ENCODE data around the gene ZNRF4. TPM values are rescaled to one million over a fixed set of nuclear protein-coding genes. Genes with fewer than 3 reads are reported as not detected.

Gene ZNRF4
- total and polyA plus RNA-seq, 9 of the 15 experiments (the other 6 are each of a cell fraction or from before 2014, with no cell fraction given) = not detected

DNA sequence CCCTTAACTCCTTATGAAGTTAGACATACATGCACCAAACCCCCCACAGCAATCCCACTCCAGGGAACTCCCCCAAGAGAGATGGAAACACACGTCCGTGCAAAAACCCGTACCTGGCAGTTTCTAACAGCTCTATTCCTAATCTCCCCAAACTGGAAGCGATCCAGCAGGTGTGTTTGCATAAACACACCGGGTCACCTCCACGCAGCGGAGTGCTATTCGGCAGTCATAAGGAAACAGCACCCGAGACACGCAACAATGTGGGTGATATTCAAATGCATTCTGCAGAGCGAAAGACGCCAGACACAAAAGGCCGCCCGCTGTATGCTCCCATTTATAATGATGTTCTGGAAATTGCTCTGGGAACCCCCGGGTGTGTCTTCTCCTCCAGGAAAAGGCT is 6.8 kb upstream of the ZNRF4 start:
- no peak overlapping the region for H3K9ac ChIP-seq (ENCODE audit: insufficient read depth in 1 of 2, low read depth in 2 of 2, low read length in 2 of 2)
- no peak overlapping the region for H3K27ac ChIP-seq (ENCODE audit: extremely low read depth, low read depth, low read length)

More for the DNA sequence above, 6.8 kb upstream of the ZNRF4 start:
- DNase-seq (ENCODE audit: extremely low read depth in 1 of 4, low spot score in 3 of 4) (no peak), ATAC-seq (no peak), FAIRE-seq (no peak)
- Histone ChIP-seq H3K9me3 (replicated peaks; ENCODE audit: control insufficient read depth, insufficient read depth, low read depth, low read length) (no peaks in the 10 kb centered on the region; the same call in 1 of the 2 replicates), H3K4me3 (no peak overlapping the region), H3K9me1 (ENCODE audit: control insufficient read depth, insufficient read depth, low read length) (no peaks in the 10 kb centered on the region), H2AFZ (ENCODE audit: low read depth, low read length) (no peak overlapping the region), H4K20me1 (replicated peaks; ENCODE audit: control insufficient read depth, insufficient read depth, low read length) (no peaks in the 10 kb centered on the region), H3K27me3 (ENCODE audit: control insufficient read depth in 2 of 2, insufficient read depth in 2 of 2, low read length in 2 of 2) (peaks cover 14 to 36% of the 10 kb centered on the region in 2 experiments), H3K36me3 (ENCODE audit: control insufficient read depth, insufficient read depth, low read length) (no peaks in the 10 kb centered on the region), H3K79me2 (ENCODE audit: control insufficient read depth, insufficient read depth, low read length) (no peaks in the 10 kb centered on the region), H3K4me2 (ENCODE audit: insufficient read depth, low read length) (no peak overlapping the region), H3K4me1 (replicated peaks in 1 of 2; ENCODE audit: control insufficient read depth in 2 of 2, insufficient read depth in 2 of 2, low read length in 2 of 2) (peaks cover 0 to 5% of the 10 kb centered on the region in 2 experiments; a peak in 1 of 5 replicates)
- TF ChIP-seq MED1 (CRISPR knock-in tag; IDR thresholded peaks at IDR 0.05; ENCODE audit: borderline replicate concordance) (no peak), JUNB (CRISPR knock-in tag; conservative IDR thresholded peaks at IDR 0.05) (no peak), SRSF7 (optimal IDR thresholded peaks at IDR 0.05; ENCODE audit: low read depth, low read length) (no peak), ZNF408 (CRISPR knock-in tag; IDR thresholded peaks at IDR 0.05; ENCODE audit: low read depth) (no peak), ZNF197 (CRISPR knock-in tag; IDR thresholded peaks at IDR 0.05; ENCODE audit: low read depth) (no peak), SP1 (CRISPR knock-in tag; IDR thresholded peaks at IDR 0.05) (no peak), ZNF785 (CRISPR knock-in tag; IDR thresholded peaks at IDR 0.05) (no peak), E2F8 (IDR thresholded peaks at IDR 0.05; ENCODE audit: low read depth, partially characterized antibody) (no peak), BACH1 (tag; IDR thresholded peaks at IDR 0.05) (no peak), RBM15 (IDR thresholded peaks at IDR 0.05; ENCODE audit: insufficient read depth, low read length) (no peak), ZNF79 (CRISPR knock-in tag; IDR thresholded peaks at IDR 0.05; ENCODE audit: low read depth) (no peak)
- TF ChIP-seq, protein P1, sequence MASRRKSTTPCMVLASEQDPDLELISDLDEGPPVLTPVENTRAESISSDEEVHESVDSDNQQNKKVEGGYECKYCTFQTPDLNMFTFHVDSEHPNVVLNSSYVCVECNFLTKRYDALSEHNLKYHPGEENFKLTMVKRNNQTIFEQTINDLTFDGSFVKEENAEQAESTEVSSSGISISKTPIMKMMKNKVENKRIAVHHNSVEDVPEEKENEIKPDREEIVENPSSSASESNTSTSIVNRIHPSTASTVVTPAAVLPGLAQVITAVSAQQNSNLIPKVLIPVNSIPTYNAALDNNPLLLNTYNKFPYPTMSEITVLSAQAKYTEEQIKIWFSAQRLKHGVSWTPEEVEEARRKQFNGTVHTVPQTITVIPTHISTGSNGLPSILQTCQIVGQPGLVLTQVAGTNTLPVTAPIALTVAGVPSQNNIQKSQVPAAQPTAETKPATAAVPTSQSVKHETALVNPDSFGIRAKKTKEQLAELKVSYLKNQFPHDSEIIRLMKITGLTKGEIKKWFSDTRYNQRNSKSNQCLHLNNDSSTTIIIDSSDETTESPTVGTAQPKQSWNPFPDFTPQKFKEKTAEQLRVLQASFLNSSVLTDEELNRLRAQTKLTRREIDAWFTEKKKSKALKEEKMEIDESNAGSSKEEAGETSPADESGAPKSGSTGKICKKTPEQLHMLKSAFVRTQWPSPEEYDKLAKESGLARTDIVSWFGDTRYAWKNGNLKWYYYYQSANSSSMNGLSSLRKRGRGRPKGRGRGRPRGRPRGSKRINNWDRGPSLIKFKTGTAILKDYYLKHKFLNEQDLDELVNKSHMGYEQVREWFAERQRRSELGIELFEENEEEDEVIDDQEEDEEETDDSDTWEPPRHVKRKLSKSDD (conservative IDR thresholded peaks at IDR 0.05; ENCODE audit: low read length) = no peak
- TF ChIP-seq, protein P2, sequence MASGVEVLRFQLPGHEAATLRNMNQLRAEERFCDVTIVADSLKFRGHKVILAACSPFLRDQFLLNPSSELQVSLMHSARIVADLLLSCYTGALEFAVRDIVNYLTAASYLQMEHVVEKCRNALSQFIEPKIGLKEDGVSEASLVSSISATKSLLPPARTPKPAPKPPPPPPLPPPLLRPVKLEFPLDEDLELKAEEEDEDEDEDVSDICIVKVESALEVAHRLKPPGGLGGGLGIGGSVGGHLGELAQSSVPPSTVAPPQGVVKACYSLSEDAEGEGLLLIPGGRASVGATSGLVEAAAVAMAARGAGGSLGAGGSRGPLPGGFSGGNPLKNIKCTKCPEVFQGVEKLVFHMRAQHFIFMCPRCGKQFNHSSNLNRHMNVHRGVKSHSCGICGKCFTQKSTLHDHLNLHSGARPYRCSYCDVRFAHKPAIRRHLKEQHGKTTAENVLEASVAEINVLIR (CRISPR knock-in tag; IDR thresholded peaks at IDR 0.05) = no peak
- no TSS peak for BruUV-seq (replicated peaks)
- 25% methylated on average over 15 of the region's 15 CpGs for WGBS (ENCODE audit: insufficient coverage, low coverage, missing lambda C conversion rate)
- in situ Hi-C loops (cut with MboI) = no loop called here
- ChIA-PET POLR2A (interaction anchor here (0.6 to 1.1 kb wide), 3 partner anchors 10 to 18 kb away, joined by 3 read pairs; no protein-coding TSS in a partner anchor), CTCF (ENCODE audit: low intra/inter-chr PET ratio) (no interaction called here)
- intact Hi-C loops (cut with micrococcal nuclease) = no loop called here
